ENCODE measurements around the gene ELAVL3. TPM values are rescaled to one million over a fixed set of nuclear protein-coding genes. Genes with fewer than 3 reads are reported as not detected.

The ELAVL3 gene
- total RNA-seq, 1 experiment from 2014 or later = 1.2 TPM

DNA sequence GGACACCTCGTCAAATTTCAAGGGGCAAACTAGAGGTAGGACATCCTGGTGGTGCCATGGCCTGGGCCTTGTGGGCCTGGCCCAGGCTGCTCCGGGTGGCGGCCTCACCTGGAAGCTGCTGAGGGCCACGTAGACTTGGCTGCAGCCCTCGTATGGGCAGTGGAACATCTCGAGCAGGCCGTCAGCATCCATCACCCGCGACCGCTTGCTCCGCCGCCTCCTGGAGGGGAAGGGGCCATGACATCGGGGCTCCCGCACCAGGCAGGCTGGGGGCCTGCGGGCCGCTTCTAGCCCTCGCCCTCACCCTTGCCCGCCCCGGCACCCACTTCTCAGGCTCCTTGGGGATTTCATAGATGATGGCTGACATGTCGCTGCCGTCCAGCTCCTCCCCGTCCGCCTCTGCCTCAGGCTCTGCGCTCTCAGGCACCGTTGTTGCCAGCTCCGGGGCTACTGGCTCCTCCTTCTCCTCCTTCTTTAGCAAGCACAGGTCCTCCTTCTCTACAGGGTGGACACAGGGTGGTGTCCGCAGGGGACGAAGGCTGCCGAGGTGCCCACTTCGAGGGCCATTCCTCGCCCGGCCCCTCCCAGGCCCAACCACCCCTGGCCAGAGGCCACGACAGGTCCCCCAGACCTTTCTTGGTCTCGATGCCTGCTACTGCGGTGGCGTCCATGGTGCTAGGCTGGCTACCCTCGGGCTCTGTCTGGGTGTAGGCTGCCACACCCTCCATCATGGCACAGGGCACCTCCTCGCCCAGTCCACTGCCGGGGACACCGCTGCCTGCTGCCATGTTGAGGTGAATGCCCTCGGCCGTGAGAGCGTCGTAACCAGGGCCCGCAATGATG lies 6.0 kb upstream of the ELAVL3 start:
- H3T11ph ChIP-seq (ENCODE audit: low read length) = no peak overlapping the region
- no peak overlapping the region for H3K4me2 ChIP-seq (ENCODE audit: insufficient read depth, insufficient read length, low read length)
- H3K79me1 ChIP-seq (ENCODE audit: insufficient read depth, low read depth, low read length, poor library complexity, severe bottlenecking) = no peaks in the 10 kb centered on the region
- H3K23me2 ChIP-seq (ENCODE audit: insufficient read length, low read depth, low read length, poor library complexity, severe bottlenecking) = peaks cover 2% of the 10 kb centered on the region
- no peaks in the 10 kb centered on the region for H4K20me1 ChIP-seq (ENCODE audit: control insufficient read depth, insufficient read depth, insufficient read length)
- no peaks in the 10 kb centered on the region for H3K9me3 ChIP-seq (ENCODE audit: control insufficient read depth, low read depth, low read length)
- H3K4me1 ChIP-seq (ENCODE audit: insufficient read depth, low read length) = no peaks in the 10 kb centered on the region
- Mint-ChIP-seq H3K9me3 (peaks cover 0 to 2% of the 10 kb centered on the region in 2 experiments; a peak in 2 of 5 replicates), H3K27me3 (ENCODE audit: low read depth) (peaks cover 3% of the 10 kb centered on the region), H3K27ac (no peak overlapping the region), H3K4me1 (peaks cover 3 to 8% of the 10 kb centered on the region in 2 experiments), H3K4me3 (no peak overlapping the region), H3K36me3 (ENCODE audit: insufficient read depth in 1 of 3, low read depth in 3 of 3) (peaks cover 0 to 8% (median 0%) of the 10 kb centered on the region in 3 experiments; a peak in 3 of 7 replicates)
- no peak overlapping the region for H4K8ac ChIP-seq (replicated peaks; ENCODE audit: insufficient read length, low read depth, low read length)
- no peak overlapping the region for H2AFZ ChIP-seq (ENCODE audit: low read length)
- no peak overlapping the region for H3K9ac ChIP-seq (ENCODE audit: extremely low read depth, insufficient read length, low read length)
- H3K27ac ChIP-seq (ENCODE audit: insufficient read length, low read depth, low read length) = no peak overlapping the region
- no peak for DNase-seq
- TF ChIP-seq, protein P1, sequence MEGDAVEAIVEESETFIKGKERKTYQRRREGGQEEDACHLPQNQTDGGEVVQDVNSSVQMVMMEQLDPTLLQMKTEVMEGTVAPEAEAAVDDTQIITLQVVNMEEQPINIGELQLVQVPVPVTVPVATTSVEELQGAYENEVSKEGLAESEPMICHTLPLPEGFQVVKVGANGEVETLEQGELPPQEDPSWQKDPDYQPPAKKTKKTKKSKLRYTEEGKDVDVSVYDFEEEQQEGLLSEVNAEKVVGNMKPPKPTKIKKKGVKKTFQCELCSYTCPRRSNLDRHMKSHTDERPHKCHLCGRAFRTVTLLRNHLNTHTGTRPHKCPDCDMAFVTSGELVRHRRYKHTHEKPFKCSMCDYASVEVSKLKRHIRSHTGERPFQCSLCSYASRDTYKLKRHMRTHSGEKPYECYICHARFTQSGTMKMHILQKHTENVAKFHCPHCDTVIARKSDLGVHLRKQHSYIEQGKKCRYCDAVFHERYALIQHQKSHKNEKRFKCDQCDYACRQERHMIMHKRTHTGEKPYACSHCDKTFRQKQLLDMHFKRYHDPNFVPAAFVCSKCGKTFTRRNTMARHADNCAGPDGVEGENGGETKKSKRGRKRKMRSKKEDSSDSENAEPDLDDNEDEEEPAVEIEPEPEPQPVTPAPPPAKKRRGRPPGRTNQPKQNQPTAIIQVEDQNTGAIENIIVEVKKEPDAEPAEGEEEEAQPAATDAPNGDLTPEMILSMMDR (conservative IDR thresholded peaks at IDR 0.05) = no peak
- no peak overlapping the region for H2BK15ac ChIP-seq (ENCODE audit: low read depth, low read length)
- no peak overlapping the region for H3K14ac ChIP-seq (ENCODE audit: insufficient read depth, low read length)
- H3K79me2 ChIP-seq (ENCODE audit: insufficient read depth, low read length) = no peaks in the 10 kb centered on the region
- H3K18ac ChIP-seq (ENCODE audit: insufficient read length, low read depth, low read length) = no peak overlapping the region
- no peak overlapping the region for H2BK12ac ChIP-seq (ENCODE audit: insufficient read length, low read depth, low read length)
- H3K4ac ChIP-seq (ENCODE audit: low read depth, low read length) = no peak overlapping the region
- no peak overlapping the region for H4K5ac ChIP-seq (ENCODE audit: insufficient read length, low read depth, low read length)
- H4K91ac ChIP-seq (ENCODE audit: insufficient read length, low read depth, low read length) = no peak overlapping the region
- H2BK5ac ChIP-seq (ENCODE audit: insufficient read length, low read length) = no peak overlapping the region
- H3K27me3 ChIP-seq (ENCODE audit: insufficient read depth, low read length) = no peaks in the 10 kb centered on the region; the same call in 1 of the 2 replicates
- H3K23ac ChIP-seq (ENCODE audit: insufficient read length, low read depth, low read length) = no peak overlapping the region
- no peak overlapping the region for H3K56ac ChIP-seq (ENCODE audit: insufficient read length, low read depth, low read length)
- no peak overlapping the region for H2BK120ac ChIP-seq (ENCODE audit: low read depth, low read length, poor library complexity, severe bottlenecking)
- WGBS (ENCODE audit: extremely low coverage, insufficient read length, low lambda C conversion rate) = no CpG with 5 or more reads among the region's 45 CpGs
- no peak overlapping the region for H2BK20ac ChIP-seq (ENCODE audit: low read depth, low read length, poor library complexity, severe bottlenecking)
- no peak overlapping the region for H2AK5ac ChIP-seq (ENCODE audit: insufficient read length, low read length)
